Measurements from ENCODE around the gene BMERB1.

Gene BMERB1

GRCh38 chr16:15583526-15583925 lies 149.1 kb downstream of the BMERB1 start:
- 95 to 96% methylated on average over 4 of the region's 4 CpGs for WGBS, 2 experiments
- H3K4me1 ChIP-seq (ENCODE audit: control insufficient read depth, insufficient read depth, low read length), result no peaks in the 10 kb centered on the region
- H3K36me3 ChIP-seq (ENCODE audit: control insufficient read depth, insufficient read depth, low read length), result peaks cover 36% of the 10 kb centered on the region
- no peak overlapping the region for H3K4me3 ChIP-seq (ENCODE audit: insufficient read depth, low read depth, low read length)
- no peaks in the 10 kb centered on the region for H3K27me3 ChIP-seq (ENCODE audit: control insufficient read depth, insufficient read depth, low read length, poor library complexity, severe bottlenecking)
- H3K27ac ChIP-seq (ENCODE audit: insufficient read depth, low read depth, low read length, poor library complexity, severe bottlenecking), result no peak overlapping the region
- no peaks in the 10 kb centered on the region for H3K9me3 ChIP-seq (ENCODE audit: control insufficient read depth, low read length)

GRCh38 chr16:15585956-15586355 lies 151.6 kb downstream of the BMERB1 start:
- 88 to 92% methylated on average over 1 of the region's 1 CpG for WGBS, 2 experiments
- Histone ChIP-seq H3K9me3 (ENCODE audit: control insufficient read depth, low read length) (no peaks in the 10 kb centered on the region), H3K27ac (ENCODE audit: insufficient read depth, low read depth, low read length, poor library complexity, severe bottlenecking) (no peak overlapping the region), H3K27me3 (ENCODE audit: control insufficient read depth, insufficient read depth, low read length, poor library complexity, severe bottlenecking) (no peaks in the 10 kb centered on the region), H3K36me3 (ENCODE audit: control insufficient read depth, insufficient read depth, low read length) (peaks cover 36% of the 10 kb centered on the region), H3K4me3 (ENCODE audit: insufficient read depth, low read depth, low read length) (no peak overlapping the region), H3K4me1 (ENCODE audit: control insufficient read depth, insufficient read depth, low read length) (no peaks in the 10 kb centered on the region)

- 94 to 95% methylated on average over 12 of the region's 12 CpGs for WGBS, 2 experiments
Measured at GRCh38 chr16:15586716-15587115, 152.3 kb downstream of the BMERB1 start.

GRCh38 chr16:15587152-15587825 lies 152.9 kb downstream of the BMERB1 start:
- Histone ChIP-seq H3K9me3 (ENCODE audit: control insufficient read depth, low read length) (no peaks in the 10 kb centered on the region), H3K27ac (ENCODE audit: insufficient read depth, low read depth, low read length, poor library complexity, severe bottlenecking) (no peak overlapping the region), H3K27me3 (ENCODE audit: control insufficient read depth, insufficient read depth, low read length, poor library complexity, severe bottlenecking) (no peaks in the 10 kb centered on the region), H3K4me3 (ENCODE audit: insufficient read depth, low read depth, low read length) (no peak overlapping the region), H3K4me1 (ENCODE audit: control insufficient read depth, insufficient read depth, low read length) (no peaks in the 10 kb centered on the region), H3K36me3 (ENCODE audit: control insufficient read depth, insufficient read depth, low read length) (peaks cover 32% of the 10 kb centered on the region)
- WGBS, 2 experiments, result 96% methylated on average over 17 of the region's 17 CpGs

More at GRCh38 chr16:15586716-15587115, 152.3 kb downstream of the BMERB1 start:
- Histone ChIP-seq H3K4me1 (ENCODE audit: control insufficient read depth, insufficient read depth, low read length) (no peaks in the 10 kb centered on the region), H3K27me3 (ENCODE audit: control insufficient read depth, insufficient read depth, low read length, poor library complexity, severe bottlenecking) (no peaks in the 10 kb centered on the region), H3K36me3 (ENCODE audit: control insufficient read depth, insufficient read depth, low read length) (peaks cover 34% of the 10 kb centered on the region), H3K9me3 (ENCODE audit: control insufficient read depth, low read length) (no peaks in the 10 kb centered on the region), H3K4me3 (ENCODE audit: insufficient read depth, low read depth, low read length) (no peak overlapping the region), H3K27ac (ENCODE audit: insufficient read depth, low read depth, low read length, poor library complexity, severe bottlenecking) (no peak overlapping the region)

- no peak overlapping the region for H3K27ac ChIP-seq (ENCODE audit: insufficient read depth, low read depth, low read length, poor library complexity, severe bottlenecking)
- no peaks in the 10 kb centered on the region for H3K27me3 ChIP-seq (ENCODE audit: control insufficient read depth, insufficient read depth, low read length, poor library complexity, severe bottlenecking)
- no peaks in the 10 kb centered on the region for H3K9me3 ChIP-seq (ENCODE audit: control insufficient read depth, low read length)
- no peak overlapping the region for H3K4me3 ChIP-seq (ENCODE audit: insufficient read depth, low read depth, low read length)
- H3K36me3 ChIP-seq (ENCODE audit: control insufficient read depth, insufficient read depth, low read length), result peaks cover 8% of the 10 kb centered on the region
- WGBS, 2 experiments, result 94% methylated on average over 9 of the region's 9 CpGs
- no peaks in the 10 kb centered on the region for H3K4me1 ChIP-seq (ENCODE audit: control insufficient read depth, insufficient read depth, low read length)
Measured at GRCh38 chr16:15592324-15592723, 157.9 kb downstream of the BMERB1 start.

GRCh38 chr16:15593235-15593634 lies 158.8 kb downstream of the BMERB1 start:
- Histone ChIP-seq H3K27me3 (ENCODE audit: control insufficient read depth, insufficient read depth, low read length, poor library complexity, severe bottlenecking) (no peaks in the 10 kb centered on the region), H3K4me1 (ENCODE audit: control insufficient read depth, insufficient read depth, low read length) (no peaks in the 10 kb centered on the region), H3K4me3 (ENCODE audit: insufficient read depth, low read depth, low read length) (no peak overlapping the region), H3K27ac (ENCODE audit: insufficient read depth, low read depth, low read length, poor library complexity, severe bottlenecking) (no peak overlapping the region), H3K36me3 (ENCODE audit: control insufficient read depth, insufficient read depth, low read length) (peaks cover 15% of the 10 kb centered on the region), H3K9me3 (ENCODE audit: control insufficient read depth, low read length) (no peaks in the 10 kb centered on the region)
- 88 to 91% methylated on average over 9 of the region's 9 CpGs for WGBS, 2 experiments

- WGBS, 2 experiments, result 94 to 95% methylated on average over 6 of the region's 6 CpGs
- H3K9me3 ChIP-seq (ENCODE audit: control insufficient read depth, low read length), result no peaks in the 10 kb centered on the region
- no peaks in the 10 kb centered on the region for H3K4me1 ChIP-seq (ENCODE audit: control insufficient read depth, insufficient read depth, low read length)
- H3K27ac ChIP-seq (ENCODE audit: insufficient read depth, low read depth, low read length, poor library complexity, severe bottlenecking), result no peak overlapping the region
- peaks cover 26% of the 10 kb centered on the region for H3K36me3 ChIP-seq (ENCODE audit: control insufficient read depth, insufficient read depth, low read length)
- H3K4me3 ChIP-seq (ENCODE audit: insufficient read depth, low read depth, low read length), result no peak overlapping the region
- H3K27me3 ChIP-seq (ENCODE audit: control insufficient read depth, insufficient read depth, low read length, poor library complexity, severe bottlenecking), result no peaks in the 10 kb centered on the region
Measured at GRCh38 chr16:15594711-15595320, 160.4 kb downstream of the BMERB1 start.

GRCh38 chr16:15597135-15597534 lies 162.7 kb downstream of the BMERB1 start:
- H3K27ac ChIP-seq (ENCODE audit: insufficient read depth, low read depth, low read length, poor library complexity, severe bottlenecking), result no peak overlapping the region
- no peaks in the 10 kb centered on the region for H3K4me1 ChIP-seq (ENCODE audit: control insufficient read depth, insufficient read depth, low read length)
- H3K36me3 ChIP-seq (ENCODE audit: control insufficient read depth, insufficient read depth, low read length), result peaks cover 43% of the 10 kb centered on the region
- no peaks in the 10 kb centered on the region for H3K9me3 ChIP-seq (ENCODE audit: control insufficient read depth, low read length)
- H3K27me3 ChIP-seq (ENCODE audit: control insufficient read depth, insufficient read depth, low read length, poor library complexity, severe bottlenecking), result no peaks in the 10 kb centered on the region
- 92 to 97% methylated on average over 6 of the region's 6 CpGs for WGBS, 2 experiments
- H3K4me3 ChIP-seq (ENCODE audit: insufficient read depth, low read depth, low read length), result no peak overlapping the region

- 95 to 96% methylated on average over 15 of the region's 15 CpGs for WGBS, 2 experiments
- Histone ChIP-seq H3K4me1 (ENCODE audit: control insufficient read depth, insufficient read depth, low read length) (no peaks in the 10 kb centered on the region), H3K36me3 (ENCODE audit: control insufficient read depth, insufficient read depth, low read length) (peaks cover 48% of the 10 kb centered on the region)
Measured at GRCh38 chr16:15597822-15598647, 163.6 kb downstream of the BMERB1 start.

GRCh38 chr16:15598648-15599190 lies 164.3 kb downstream of the BMERB1 start:
- H3K4me3 ChIP-seq (ENCODE audit: insufficient read depth, low read depth, low read length), result no peak overlapping the region
- no peak overlapping the region for H3K27ac ChIP-seq (ENCODE audit: insufficient read depth, low read depth, low read length, poor library complexity, severe bottlenecking)
- 96 to 97% methylated on average over 16 to 17 of the region's 17 CpGs for WGBS, 2 experiments
- no peaks in the 10 kb centered on the region for H3K9me3 ChIP-seq (ENCODE audit: control insufficient read depth, low read length)
- H3K27me3 ChIP-seq (ENCODE audit: control insufficient read depth, insufficient read depth, low read length, poor library complexity, severe bottlenecking), result no peaks in the 10 kb centered on the region
- H3K4me1 ChIP-seq (ENCODE audit: control insufficient read depth, insufficient read depth, low read length), result no peaks in the 10 kb centered on the region
- peaks cover 54% of the 10 kb centered on the region for H3K36me3 ChIP-seq (ENCODE audit: control insufficient read depth, insufficient read depth, low read length)

More at GRCh38 chr16:15597822-15598647, 163.6 kb downstream of the BMERB1 start:
- Histone ChIP-seq H3K4me3 (ENCODE audit: insufficient read depth, low read depth, low read length) (no peak overlapping the region), H3K27me3 (ENCODE audit: control insufficient read depth, insufficient read depth, low read length, poor library complexity, severe bottlenecking) (no peaks in the 10 kb centered on the region), H3K9me3 (ENCODE audit: control insufficient read depth, low read length) (no peaks in the 10 kb centered on the region), H3K27ac (ENCODE audit: insufficient read depth, low read depth, low read length, poor library complexity, severe bottlenecking) (no peak overlapping the region)
